Chondrocyte (in vitro differentiated cells): ENCODE measurements around the gene ARHGAP32. TPM values are rescaled to one million over a fixed set of nuclear protein-coding genes. Genes with fewer than 3 reads are reported as not detected.
A peak's percentile ranks its signal among the peaks of the same experiment; 100 is the strongest.

ENCODE experiments used
- DNase-seq: peaks from one replicate; pipeline ENCODE4 v3.0.0; 2021; ENCODE audit warnings: mixed read lengths, low spot score
- H3K27ac Mint-ChIP-seq: one replicate; pipeline ENCODE4 v1.8.0; 2021; ENCODE audit warnings: mild to moderate bottlenecking, moderate library complexity, mixed read lengths; ENCODE audit not compliant: unreplicated experiment
- H3K27me3 Mint-ChIP-seq: 2 replicates; pipeline ENCODE4 v1.8.0; 2021; ENCODE audit warnings: low read depth, mixed read lengths
- H3K36me3 Mint-ChIP-seq: 2 replicates; pipeline ENCODE4 v1.8.0; 2021; ENCODE audit warnings: low read depth, mixed read lengths
- H3K4me1 Mint-ChIP-seq: 2 replicates; pipeline ENCODE4 v1.8.0; 2021; ENCODE audit warnings: low read depth, mild to moderate bottlenecking, mixed read lengths
- H3K4me3 Mint-ChIP-seq: one replicate; pipeline ENCODE4 v1.8.0; 2021; ENCODE audit warnings: mild to moderate bottlenecking, moderate library complexity, mixed read lengths; ENCODE audit not compliant: unreplicated experiment
- H3K9me3 Mint-ChIP-seq: 2 replicates; pipeline ENCODE4 v1.8.0; 2021; ENCODE audit warnings: low read depth, mixed read lengths
- total RNA-seq: library from RNA; stranded (reverse); gene quantifications from 3 replicates; pipeline ENCODE4 v1.2.1, GENCODE V29; 2021
- TF ChIP-seq, protein P1 (sequence below): fragments of 200-600 bp; sonication (generic); IDR thresholded peaks from 2 replicates; pipeline ENCODE4 v1.5.0; 2021; ENCODE audit warnings: antibody characterized with exemption, mild to moderate bottlenecking, moderate library complexity

Gene ARHGAP32
- total RNA-seq, 1 donor from 2014 or later = 15.8 TPM

DNA sequence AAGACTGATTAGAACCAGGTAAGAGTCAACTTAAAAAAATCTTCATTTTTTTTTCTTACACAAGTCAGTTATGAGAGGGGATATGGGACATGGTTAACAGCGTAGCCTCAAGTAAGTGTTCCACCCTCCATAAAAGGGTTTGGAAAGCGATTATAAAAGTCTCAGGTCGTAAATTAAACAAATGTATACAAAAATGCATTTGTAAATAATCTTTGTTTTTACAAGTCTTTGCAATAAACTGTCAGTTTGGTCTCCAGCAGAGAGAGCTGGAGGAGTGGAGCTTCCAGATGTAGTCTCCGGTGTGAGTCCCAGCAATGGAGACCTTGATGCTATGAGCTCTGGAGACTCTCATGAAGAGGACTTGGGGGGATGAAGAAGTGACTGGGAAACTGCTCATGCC lies 149.6 kb downstream of the ARHGAP32 start:
- H3K9me3 Mint-ChIP-seq = peaks cover 8% of the 10 kb centered on the region
- H3K4me3 Mint-ChIP-seq = no peak overlapping the region
- H3K36me3 Mint-ChIP-seq = peaks cover 3% of the 10 kb centered on the region
- H3K27ac Mint-ChIP-seq = no peak overlapping the region
- no peaks in the 10 kb centered on the region for H3K4me1 Mint-ChIP-seq
- DNase-seq = no peak
- no peaks in the 10 kb centered on the region for H3K27me3 Mint-ChIP-seq
- TF ChIP-seq, protein P1, sequence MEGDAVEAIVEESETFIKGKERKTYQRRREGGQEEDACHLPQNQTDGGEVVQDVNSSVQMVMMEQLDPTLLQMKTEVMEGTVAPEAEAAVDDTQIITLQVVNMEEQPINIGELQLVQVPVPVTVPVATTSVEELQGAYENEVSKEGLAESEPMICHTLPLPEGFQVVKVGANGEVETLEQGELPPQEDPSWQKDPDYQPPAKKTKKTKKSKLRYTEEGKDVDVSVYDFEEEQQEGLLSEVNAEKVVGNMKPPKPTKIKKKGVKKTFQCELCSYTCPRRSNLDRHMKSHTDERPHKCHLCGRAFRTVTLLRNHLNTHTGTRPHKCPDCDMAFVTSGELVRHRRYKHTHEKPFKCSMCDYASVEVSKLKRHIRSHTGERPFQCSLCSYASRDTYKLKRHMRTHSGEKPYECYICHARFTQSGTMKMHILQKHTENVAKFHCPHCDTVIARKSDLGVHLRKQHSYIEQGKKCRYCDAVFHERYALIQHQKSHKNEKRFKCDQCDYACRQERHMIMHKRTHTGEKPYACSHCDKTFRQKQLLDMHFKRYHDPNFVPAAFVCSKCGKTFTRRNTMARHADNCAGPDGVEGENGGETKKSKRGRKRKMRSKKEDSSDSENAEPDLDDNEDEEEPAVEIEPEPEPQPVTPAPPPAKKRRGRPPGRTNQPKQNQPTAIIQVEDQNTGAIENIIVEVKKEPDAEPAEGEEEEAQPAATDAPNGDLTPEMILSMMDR = no peak

DNA sequence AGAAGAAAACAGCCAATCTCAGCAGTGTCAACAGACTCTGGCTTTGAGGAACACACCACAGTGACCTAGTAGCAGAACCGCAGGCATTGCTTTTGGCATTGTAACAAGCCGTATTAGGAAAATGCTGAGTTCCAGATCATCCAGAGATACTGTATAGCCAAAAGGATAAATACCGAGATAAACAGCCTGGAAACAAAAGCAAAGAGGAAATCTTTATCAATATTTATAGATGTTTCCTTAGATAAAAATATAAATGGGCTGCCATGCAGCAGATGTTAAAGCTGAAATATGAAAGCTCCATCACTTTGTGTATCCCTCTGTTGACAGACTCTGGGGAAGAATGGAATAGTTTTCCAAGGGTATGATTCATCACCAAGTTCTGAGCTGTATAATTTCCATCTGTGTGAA lies 150.5 kb downstream of the ARHGAP32 start:
- Mint-ChIP-seq H3K9me3 (peaks cover 8% of the 10 kb centered on the region), H3K27me3 (no peaks in the 10 kb centered on the region), H3K4me3 (no peak overlapping the region), H3K4me1 (no peaks in the 10 kb centered on the region), H3K36me3 (peaks cover 3% of the 10 kb centered on the region), H3K27ac (no peak overlapping the region)
- TF ChIP-seq, protein P1 = no peak
- no peak for DNase-seq

DNA sequence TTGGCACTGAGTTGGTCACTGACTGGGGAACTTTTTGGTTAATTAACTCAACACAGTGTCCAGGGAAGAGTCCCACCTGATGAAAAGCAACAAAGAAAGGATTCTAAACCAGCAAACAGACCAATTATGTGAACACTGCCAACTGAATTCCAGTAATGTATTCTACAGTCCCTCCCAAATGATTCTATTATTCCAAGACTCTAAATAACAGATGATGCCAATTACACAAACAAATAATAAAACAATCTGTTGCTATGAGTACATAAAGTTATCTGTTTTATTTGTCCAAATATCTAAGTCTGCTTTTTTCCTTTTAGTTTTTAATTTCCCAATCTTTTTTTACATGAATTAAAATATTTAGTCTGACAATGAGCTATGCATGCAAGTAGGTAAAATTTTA lies 151.2 kb downstream of the ARHGAP32 start:
- H3K9me3 Mint-ChIP-seq = peaks cover 8% of the 10 kb centered on the region
- no peak overlapping the region for H3K4me3 Mint-ChIP-seq
- H3K4me1 Mint-ChIP-seq = no peaks in the 10 kb centered on the region
- no peaks in the 10 kb centered on the region for H3K27me3 Mint-ChIP-seq
- no peak overlapping the region for H3K27ac Mint-ChIP-seq
- TF ChIP-seq, protein P1 = no peak
- DNase-seq = no peak
- H3K36me3 Mint-ChIP-seq = peaks cover 3% of the 10 kb centered on the region

DNA sequence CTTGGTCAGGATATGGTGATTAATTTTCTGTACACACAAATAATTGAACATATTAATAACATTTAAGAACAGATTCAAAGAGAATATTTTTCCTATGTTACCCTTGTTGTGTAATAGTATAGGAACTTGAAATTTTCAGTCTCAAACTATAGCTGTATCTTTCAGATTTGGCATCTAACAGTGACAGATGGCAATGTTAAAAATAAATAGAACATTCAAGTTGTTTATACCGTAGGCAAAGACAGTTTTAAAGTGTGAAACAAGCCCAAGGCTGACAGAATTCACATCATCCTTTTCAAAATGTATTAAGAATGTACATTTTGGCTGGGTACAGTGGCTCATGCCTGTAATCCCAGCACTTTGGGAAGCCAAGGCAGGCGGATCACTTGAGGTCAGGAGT lies 156.9 kb downstream of the ARHGAP32 start:
- Mint-ChIP-seq H3K4me3 (no peak overlapping the region), H3K4me1 (no peaks in the 10 kb centered on the region), H3K27me3 (no peaks in the 10 kb centered on the region), H3K27ac (no peak overlapping the region), H3K9me3 (peaks cover 10% of the 10 kb centered on the region), H3K36me3 (peaks cover 10% of the 10 kb centered on the region)
- DNase-seq = no peak
- TF ChIP-seq, protein P1 = no peak

DNA sequence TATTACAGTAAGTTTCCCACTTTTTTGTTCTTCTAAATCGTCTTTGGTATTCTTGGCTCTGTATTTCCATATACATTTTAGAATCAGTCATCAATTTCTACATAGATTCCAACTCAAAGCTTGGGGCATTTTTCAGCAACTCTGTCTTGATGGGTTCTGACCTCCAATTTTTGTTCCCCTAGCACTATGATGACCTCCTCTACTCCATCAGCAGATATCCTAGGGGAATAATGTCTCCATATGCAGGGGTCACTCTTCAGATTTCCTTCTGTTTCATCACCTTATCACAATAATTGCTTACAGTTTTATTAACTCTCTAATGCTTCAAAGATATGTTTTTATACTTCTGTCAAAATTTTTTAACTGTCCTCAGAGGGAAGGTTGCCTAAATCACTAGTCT lies 158.1 kb downstream of the ARHGAP32 start:
- Mint-ChIP-seq H3K36me3 (peaks cover 10% of the 10 kb centered on the region), H3K9me3 (peaks cover 7% of the 10 kb centered on the region), H3K27ac (peak overlapping the region; percentile 2), H3K4me1 (no peaks in the 10 kb centered on the region), H3K4me3 (no peak overlapping the region), H3K27me3 (no peaks in the 10 kb centered on the region)
- TF ChIP-seq, protein P1 = no peak
- DNase-seq = no peak
